Measurements from ENCODE around the gene MAP4. TPM values are rescaled to one million over a fixed set of nuclear protein-coding genes. Genes with fewer than 3 reads are reported as not detected.
A peak's percentile ranks its signal among the peaks of the same experiment; 100 is the strongest.

Gene MAP4, protein sequence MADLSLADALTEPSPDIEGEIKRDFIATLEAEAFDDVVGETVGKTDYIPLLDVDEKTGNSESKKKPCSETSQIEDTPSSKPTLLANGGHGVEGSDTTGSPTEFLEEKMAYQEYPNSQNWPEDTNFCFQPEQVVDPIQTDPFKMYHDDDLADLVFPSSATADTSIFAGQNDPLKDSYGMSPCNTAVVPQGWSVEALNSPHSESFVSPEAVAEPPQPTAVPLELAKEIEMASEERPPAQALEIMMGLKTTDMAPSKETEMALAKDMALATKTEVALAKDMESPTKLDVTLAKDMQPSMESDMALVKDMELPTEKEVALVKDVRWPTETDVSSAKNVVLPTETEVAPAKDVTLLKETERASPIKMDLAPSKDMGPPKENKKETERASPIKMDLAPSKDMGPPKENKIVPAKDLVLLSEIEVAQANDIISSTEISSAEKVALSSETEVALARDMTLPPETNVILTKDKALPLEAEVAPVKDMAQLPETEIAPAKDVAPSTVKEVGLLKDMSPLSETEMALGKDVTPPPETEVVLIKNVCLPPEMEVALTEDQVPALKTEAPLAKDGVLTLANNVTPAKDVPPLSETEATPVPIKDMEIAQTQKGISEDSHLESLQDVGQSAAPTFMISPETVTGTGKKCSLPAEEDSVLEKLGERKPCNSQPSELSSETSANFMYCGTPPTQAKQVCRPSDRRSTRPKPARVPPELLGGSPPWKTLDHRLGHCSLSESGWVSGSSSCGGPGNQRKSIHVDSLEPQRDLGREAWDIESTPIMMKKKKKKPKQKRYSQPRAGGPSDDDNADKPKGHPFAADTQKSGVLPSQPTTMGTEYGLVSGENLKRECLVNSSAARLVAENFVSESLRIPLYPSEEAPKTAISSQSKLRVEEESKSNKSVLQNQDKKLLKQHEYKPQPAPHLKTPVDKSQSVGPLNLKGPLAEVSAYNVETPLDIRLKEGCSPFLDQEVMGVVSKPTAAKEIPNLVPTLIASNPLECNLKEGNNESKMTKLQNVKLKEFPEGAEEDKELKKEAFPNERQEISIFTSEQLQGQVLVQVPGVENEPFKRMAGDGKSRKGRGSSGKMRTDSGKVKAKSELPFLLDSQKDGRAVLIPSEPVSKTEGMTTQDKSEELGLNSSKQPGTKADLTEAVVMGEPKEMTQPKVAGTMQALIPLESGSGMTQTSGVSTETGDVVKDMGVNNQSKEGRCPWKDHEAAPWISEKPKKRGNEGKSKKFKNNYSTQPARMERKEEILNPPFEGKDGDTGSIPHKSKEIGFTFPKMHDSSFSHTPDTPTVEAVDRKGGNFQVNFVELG (N-terminal part only)
- total RNA-seq: 10 to 100 TPM; 81.3 to 82.9 TPM

DNA sequence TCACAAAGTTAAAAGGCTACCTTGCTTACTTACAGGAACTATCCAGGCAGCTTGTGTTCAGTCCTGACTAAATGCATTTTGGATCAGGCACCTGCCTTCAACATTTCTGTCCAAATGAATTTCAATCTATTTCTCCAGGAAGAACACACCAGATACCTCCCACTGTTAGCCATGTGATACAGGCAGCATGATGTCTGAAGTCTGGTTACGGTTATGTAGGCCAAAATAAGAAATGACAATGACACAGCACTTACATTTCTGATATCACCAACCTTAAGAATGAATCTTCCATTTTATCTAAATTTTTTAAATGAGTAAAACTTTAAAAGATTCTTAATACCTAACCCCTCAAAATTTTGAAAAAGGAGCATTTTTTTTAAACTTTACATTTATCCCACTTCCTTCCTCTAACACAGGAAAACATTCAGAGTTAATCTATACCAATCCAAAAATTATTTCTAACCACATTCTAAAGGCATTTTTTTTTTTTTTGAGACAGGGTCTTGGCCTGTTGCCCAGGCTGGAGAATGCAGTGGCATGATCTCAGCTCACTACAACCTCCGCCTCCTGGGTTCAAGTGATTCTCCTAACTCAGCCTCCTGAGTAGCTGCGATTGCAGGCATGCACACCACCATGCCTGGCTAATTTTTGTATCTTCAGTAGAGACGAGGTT lies at the start of gene MAP4:
Gene MAP4 (minus strand): TSS at position 116 of the 673 bp plus-strand sequence. CDS start 17,556 bp downstream, outside the sequence.

DNA sequence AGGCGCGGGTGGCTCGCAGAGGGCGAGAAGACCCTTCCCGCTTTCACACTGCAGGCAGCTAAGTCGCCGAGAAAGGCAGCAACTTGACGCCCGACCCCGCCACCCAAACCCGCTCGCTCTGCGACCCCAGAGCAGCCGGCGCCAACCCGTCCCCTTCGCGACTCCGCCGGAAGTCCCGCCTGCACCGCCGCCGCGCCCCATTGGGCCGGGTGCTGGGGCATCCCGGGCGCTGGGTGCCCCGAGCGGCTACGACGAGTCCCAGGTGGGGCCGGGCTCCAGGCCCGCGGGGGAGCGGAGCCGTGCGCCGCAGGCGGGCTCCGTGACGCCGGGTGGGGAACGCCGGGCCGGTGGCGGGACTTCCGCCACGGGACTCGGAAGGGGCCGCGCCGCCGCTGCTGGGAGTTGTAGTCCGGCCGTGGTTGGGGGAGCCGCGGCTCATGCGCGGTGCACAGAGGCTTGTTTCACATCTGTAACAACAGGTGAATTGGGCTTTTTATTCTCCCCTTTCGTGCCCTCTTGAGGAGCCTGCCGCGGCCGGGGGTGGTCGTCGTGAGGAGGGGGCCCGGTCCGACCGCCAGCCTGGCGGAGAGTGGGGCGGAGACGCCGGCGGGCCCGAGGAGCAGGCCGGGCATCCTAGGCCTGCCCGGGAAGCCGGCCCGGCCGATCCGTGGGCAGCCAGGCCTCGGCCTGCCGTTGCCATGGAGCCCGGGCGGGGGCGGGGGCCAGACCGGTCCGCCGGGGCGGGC lies 213.3 kb downstream of the MAP4 start, which contains the start of gene DHX30:
Gene DHX30 (plus strand): TSS at position 405 of the 746 bp plus-strand sequence. CDS start 7,546 bp downstream, outside the sequence.

Small RNA genes within 50 kb of the gene (microRNA-seq; reads per million reads assigned to microRNA genes)
- 4.4 reads per million, percentile 26 among the genes with 10 or more reads in this experiment for gene MIR1226 (ENCODE audit: borderline microRNAs expressed, borderline replicate concordance)

Other genes with a start within 250 kb of the MAP4 start
- gene SMARCC1, start 234.5 kb downstream of the MAP4 start, total RNA-seq: 10 to 100 TPM; 90.4 to 97.5 TPM
- gene DHX30, start 213.3 kb downstream of the MAP4 start, total RNA-seq: 10 to 100 TPM; 61.2 to 62.1 TPM
- gene CDC25A, start 172.0 kb upstream of the MAP4 start, total RNA-seq: 10 to 100 TPM; 15.8 to 16.3 TPM
- gene CAMP, start 207.1 kb upstream of the MAP4 start, total RNA-seq: not detected
- gene ZNF589, start 224.7 kb upstream of the MAP4 start, total RNA-seq: 10 to 100 TPM; 44.5 to 48.6 TPM

Data from activated naive CD4-positive, alpha-beta T cell treated with anti-CD3 and anti-CD28 coated beads, Interleukin-2, amount 10 ng/mL, durations not matched to agents 5 hours and 36 hours (primary cell).